GM12891 (cell line): ENCODE measurements around the gene PFDN2.

Experiments
- DNase-seq: peaks from one replicate; pipeline ENCODE4 v3.0.0; 2011; ENCODE audit warnings: low spot score; ENCODE audit not compliant: insufficient read length
- FAIRE-seq: peaks from 2 replicates; lab custom pipeline; 2011; peaks lifted over from hg19 to GRCh38; lab: Jason Lieb, UNC
- PAX5 ChIP-seq: IDR thresholded peaks from 2 replicates; pipeline ENCODE4 v1.6.1; 2011; ENCODE audit warnings: low read length, moderate library complexity, mild to moderate bottlenecking; ENCODE audit not compliant: insufficient read depth, severe bottlenecking
- POLR2A ChIP-seq: IDR thresholded peaks from 2 replicates; pipeline ENCODE4 v1.6.1; 2011; ENCODE audit warnings: low read depth, low read length, control low read depth
- POLR2AphosphoS5 ChIP-seq: IDR thresholded peaks from 2 replicates; pipeline ENCODE4 v1.6.1; 2011; ENCODE audit warnings: low read depth, low read length, control low read depth
- POU2F2 ChIP-seq: IDR thresholded peaks from 2 replicates; pipeline ENCODE4 v1.6.1; 2011; ENCODE audit warnings: low read depth, mild to moderate bottlenecking, control low read depth, low read length, moderate library complexity
- SPI1 ChIP-seq: IDR thresholded peaks from 2 replicates; pipeline ENCODE4 v1.6.1; 2011; ENCODE audit warnings: low read depth, low read length, control low read depth
- TAF1 ChIP-seq: IDR thresholded peaks from 2 replicates; pipeline ENCODE4 v1.6.1; 2011; ENCODE audit warnings: low read depth, low read length, control low read depth

The PFDN2 gene

GRCh38 chr1:161076410-161076809 lies 41.4 kb downstream of the PFDN2 start:
- TF ChIP-seq PAX5: no peak
- TF ChIP-seq TAF1: no peak
- TF ChIP-seq POU2F2: no peak
- TF ChIP-seq POLR2AphosphoS5: no peak
- no peak for TF ChIP-seq SPI1
- TF ChIP-seq POLR2A: no peak
- FAIRE-seq (no peak), DNase-seq (no peak)

- TF ChIP-seq POLR2A (no peak), PAX5 (no peak), POU2F2 (no peak), SPI1 (no peak), TAF1 (no peak), POLR2AphosphoS5 (no peak)
- DNase-seq (no peak), FAIRE-seq (peak; percentile 35)
Observed at GRCh38 chr1:161074676-161075368, 43.0 kb downstream of the PFDN2 start.

- no peak for FAIRE-seq
- TF ChIP-seq POU2F2 (no peak), TAF1 (no peak), PAX5 (no peak), POLR2AphosphoS5 (no peak), SPI1 (no peak), POLR2A (no peak)
Observed at GRCh38 chr1:161073474-161074121, 44.2 kb downstream of the PFDN2 start.

GRCh38 chr1:161072751-161073449 lies 44.9 kb downstream of the PFDN2 start:
- DNase-seq: no peak
- no peak for FAIRE-seq
- TF ChIP-seq SPI1 (no peak), POU2F2 (no peak), TAF1 (no peak), PAX5 (no peak), POLR2A (no peak), POLR2AphosphoS5 (no peak)

More at GRCh38 chr1:161073474-161074121, 44.2 kb downstream of the PFDN2 start:
- DNase-seq: no peak

- DNase-seq (peak; percentile 68), FAIRE-seq (peak; percentile 88)
- TF ChIP-seq TAF1 (no peak), POU2F2 (0 out of 2 replicates have a peak, but pooled peaks have one; percentile 52), POLR2AphosphoS5 (no peak)
Observed at GRCh38 chr1:161071886-161072371, 45.9 kb downstream of the PFDN2 start.

- no peak for TF ChIP-seq PAX5
- no peak for TF ChIP-seq POLR2A
- no peak for TF ChIP-seq POU2F2
- FAIRE-seq (no peak), DNase-seq (no peak)
Observed at GRCh38 chr1:161070761-161071160, 47.1 kb downstream of the PFDN2 start.

- FAIRE-seq: peak; percentile 99
- DNase-seq: peak; percentile 90
- TF ChIP-seq SPI1 (peak; percentile 73), POLR2AphosphoS5 (peak; percentile 95), POU2F2 (peak; percentile 47; the same call in 1 of the 2 replicates), POLR2A (peak; percentile 87), TAF1 (peak; percentile 65; the same call in 1 of the 2 replicates), PAX5 (no peak)
Observed at GRCh38 chr1:161069731-161070270, 48.0 kb downstream of the PFDN2 start, which contains the start of gene ARHGAP30. TSS of gene ARHGAP30 (minus strand) at chr1:161069891. CDS start at chr1:161069624, 267 bp downstream.

- DNase-seq (no peak), FAIRE-seq (no peak)
- no peak for TF ChIP-seq POLR2AphosphoS5
- no peak for TF ChIP-seq TAF1
- TF ChIP-seq POU2F2: no peak
- TF ChIP-seq SPI1: no peak
- no peak for TF ChIP-seq PAX5
- no peak; the same call in 1 of the 2 replicates for TF ChIP-seq POLR2A
Observed at GRCh38 chr1:161069241-161069640, 48.6 kb downstream of the PFDN2 start.
